Right atrium auricular region (tissue), 2 donors: ENCODE results near the gene DCC. TPM values are rescaled to one million over a fixed set of nuclear protein-coding genes. Genes with fewer than 3 reads are reported as not detected.

Source experiments
- DNase-seq: peaks from one replicate; pipeline ENCODE4 v3.0.0-alpha.2; 2019; ENCODE audit warnings: low spot score
- H3K27ac ChIP-seq, 2 donors: fragments of 200-600 bp; sonication (generic); 1 replicate in 1 of 2; 2 replicates in 1 of 2; pipeline ENCODE4 v1.5.1; 2016 to 2019
- H3K27me3 ChIP-seq, 2 donors: fragments of 200-600 bp; sonication (generic); one replicate each; pipeline versions ENCODE4 v1.5.1 to v1.6.0; 2017 to 2019
- H3K36me3 ChIP-seq: fragments of 200-600 bp; sonication (generic); one replicate; pipeline ENCODE4 v1.5.1; 2016
- H3K4me1 ChIP-seq, 2 donors: fragments of 200-600 bp; sonication (generic); one replicate each; pipeline versions ENCODE4 v1.5.1 to v1.6.0; 2017 to 2019
- H3K4me3 ChIP-seq, 2 donors: fragments of 200-600 bp; sonication (generic); 1 replicate in 1 of 2; 2 replicates in 1 of 2; pipeline ENCODE4 v1.5.1; 2017 to 2019; ENCODE audit warnings: mild to moderate bottlenecking in 1 of 2, moderate library complexity in 1 of 2
- H3K9me3 ChIP-seq, 2 donors: fragments of 200-600 bp; sonication (generic); one replicate each; pipeline ENCODE4 v1.5.1; 2019
- CTCF ChIP-seq, 2 donors: fragments of 200-600 bp; sonication (generic); IDR thresholded peaks; one replicate each; pipeline ENCODE4 v1.5.1; 2019; ENCODE audit warnings: antibody characterized with exemption in 2 of 2
- total RNA-seq, 2 donors: library from RNA; depleted of rRNA; stranded (reverse); fragments of >200 nt; gene quantifications; one replicate each; pipeline ENCODE4 v1.1.0, GENCODE V29; 2016

The DCC gene
- total RNA-seq, 2 donors from 2014 or later, result not detected

GRCh38 chr18:53380063-53380639 lies 1040.2 kb downstream of the DCC start:
- H3K9me3 ChIP-seq, result no peaks in the 10 kb centered on the region
- H3K27me3 ChIP-seq, result no peaks in the 10 kb centered on the region
- peak; percentile 37 to 58 for TF ChIP-seq CTCF (IDR thresholded peaks at IDR 0.05)
- no peak overlapping the region for H3K27ac ChIP-seq
- H3K36me3 ChIP-seq, result no peaks in the 10 kb centered on the region
- no peak overlapping the region for H3K4me3 ChIP-seq
- DNase-seq, result no peak
- H3K4me1 ChIP-seq, result no peaks in the 10 kb centered on the region

GRCh38 chr18:53382870-53383269 lies 1042.9 kb downstream of the DCC start:
- no peaks in the 10 kb centered on the region for H3K27me3 ChIP-seq
- no peak for DNase-seq
- no peaks in the 10 kb centered on the region for H3K9me3 ChIP-seq
- H3K36me3 ChIP-seq, result no peaks in the 10 kb centered on the region
- no peak overlapping the region for H3K27ac ChIP-seq
- no peak overlapping the region for H3K4me3 ChIP-seq
- no peak for TF ChIP-seq CTCF (IDR thresholded peaks at IDR 0.05)
- no peaks in the 10 kb centered on the region for H3K4me1 ChIP-seq

GRCh38 chr18:53385889-53386288 lies 1045.9 kb downstream of the DCC start:
- H3K4me3 ChIP-seq, result no peak overlapping the region
- H3K27ac ChIP-seq, result no peak overlapping the region
- DNase-seq, result no peak
- H3K36me3 ChIP-seq, result no peaks in the 10 kb centered on the region
- H3K4me1 ChIP-seq, result no peaks in the 10 kb centered on the region
- no peak for TF ChIP-seq CTCF (IDR thresholded peaks at IDR 0.05)
- no peaks in the 10 kb centered on the region for H3K27me3 ChIP-seq
- no peaks in the 10 kb centered on the region for H3K9me3 ChIP-seq

- no peaks in the 10 kb centered on the region for H3K9me3 ChIP-seq
- no peaks in the 10 kb centered on the region for H3K36me3 ChIP-seq
- no peak overlapping the region for H3K27ac ChIP-seq
- DNase-seq, result no peak
- no peak for TF ChIP-seq CTCF (IDR thresholded peaks at IDR 0.05)
- no peaks in the 10 kb centered on the region for H3K4me1 ChIP-seq
- H3K4me3 ChIP-seq, result no peak overlapping the region
- H3K27me3 ChIP-seq, result no peaks in the 10 kb centered on the region
These were observed 1047.6 kb downstream of the DCC start for GRCh38 chr18:53387581-53387980.

GRCh38 chr18:53402670-53403069 lies 1062.7 kb downstream of the DCC start:
- Histone ChIP-seq H3K4me3 (no peak overlapping the region), H3K4me1 (no peaks in the 10 kb centered on the region), H3K36me3 (no peaks in the 10 kb centered on the region), H3K27me3 (no peaks in the 10 kb centered on the region), H3K9me3 (no peaks in the 10 kb centered on the region), H3K27ac (no peak overlapping the region)
- DNase-seq, result no peak
- no peak for TF ChIP-seq CTCF (IDR thresholded peaks at IDR 0.05)

- DNase-seq, result no peak
- Histone ChIP-seq H3K27me3 (no peaks in the 10 kb centered on the region), H3K27ac (no peak overlapping the region), H3K36me3 (no peaks in the 10 kb centered on the region), H3K4me3 (no peak overlapping the region), H3K4me1 (no peaks in the 10 kb centered on the region), H3K9me3 (no peaks in the 10 kb centered on the region)
- no peak for TF ChIP-seq CTCF (IDR thresholded peaks at IDR 0.05)
These were observed 1068.3 kb downstream of the DCC start for GRCh38 chr18:53408271-53408670.
